NCI-H1436 treated with DMSO at 0.1 percent for 48 hours (cell line): ENCODE results near the gene ADAM29.
"Not testable (repeated sequence)": the region's sequence is repeated elsewhere in the genome, so short reads cannot be mapped to it uniquely, and the experiment has no call there.

Experiments used
- DNase-seq: peaks from one replicate; lab custom pipeline; 2025; lab: John Stamatoyannopoulos, UW

The ADAM29 gene

GRCh38 chr4:174948826-174949225 lies 30.7 kb downstream of the ADAM29 start:
- no peak for DNase-seq

- no peak for DNase-seq
These were observed 54.8 kb downstream of the ADAM29 start for GRCh38 chr4:174972911-174973310.

- no peak for DNase-seq
These were observed 55.2 kb downstream of the ADAM29 start for GRCh38 chr4:174973336-174973735.

GRCh38 chr4:174983128-174983750 lies 65.1 kb downstream of the ADAM29 start:
- no peak for DNase-seq

- DNase-seq = not testable (repeated sequence)
These were observed 65.7 kb downstream of the ADAM29 start for GRCh38 chr4:174983870-174984269.

GRCh38 chr4:174989791-174990190 lies 71.6 kb downstream of the ADAM29 start:
- DNase-seq = no peak

- no peak for DNase-seq
These were observed 75.8 kb downstream of the ADAM29 start for GRCh38 chr4:174993916-174994315.

- DNase-seq = no peak
These were observed 77.9 kb downstream of the ADAM29 start for GRCh38 chr4:174996079-174996478.

- DNase-seq = no peak
These were observed 81.2 kb downstream of the ADAM29 start for GRCh38 chr4:174999407-174999806.

GRCh38 chr4:175017751-175018150 lies 99.6 kb downstream of the ADAM29 start:
- DNase-seq = no peak

- not testable (repeated sequence) for DNase-seq
These were observed 101.3 kb downstream of the ADAM29 start for GRCh38 chr4:175019447-175019846.
